ENCODE data around the gene ADAMTS6.

The ADAMTS6 gene

DNA sequence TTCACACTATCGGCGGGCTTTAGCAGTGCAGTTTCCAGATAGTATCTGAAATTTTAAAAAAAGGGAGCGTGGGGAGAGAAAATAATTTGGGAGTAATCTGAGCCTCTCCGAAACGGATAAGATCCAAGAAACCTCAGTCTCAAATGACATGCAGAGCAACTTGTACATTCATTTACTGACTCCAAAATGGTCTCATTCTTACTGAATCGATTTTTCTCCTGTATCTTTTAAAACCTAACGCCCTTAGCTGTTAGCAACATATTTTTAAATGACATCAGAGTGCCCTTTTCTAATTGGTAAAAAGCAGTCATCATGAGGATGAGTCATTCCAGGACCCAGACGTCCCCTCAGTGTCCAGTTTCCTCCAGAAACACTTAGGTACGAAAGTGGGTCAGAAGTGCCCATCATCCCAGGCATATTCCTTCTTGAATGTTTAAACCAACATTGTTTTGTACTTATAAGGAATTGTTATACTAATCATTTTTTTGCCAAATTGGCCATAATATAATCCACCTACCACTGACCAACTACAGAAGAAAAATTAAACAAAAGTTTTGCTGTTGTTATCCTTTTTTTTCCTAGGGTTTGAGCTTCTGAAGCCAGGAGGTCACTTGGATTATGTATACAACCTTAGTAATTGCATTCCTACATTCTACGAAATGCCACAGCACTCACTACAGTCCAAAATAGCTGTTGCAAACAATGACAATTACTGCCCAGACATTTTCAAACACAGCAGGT is 354.4 kb downstream of the ADAMTS6 start:
- peak overlapping the region in 2 of 21 experiments; percentile 36 to 56 for H3K27ac ChIP-seq
- no peak overlapping the region for H3K4me3 ChIP-seq

DNA sequence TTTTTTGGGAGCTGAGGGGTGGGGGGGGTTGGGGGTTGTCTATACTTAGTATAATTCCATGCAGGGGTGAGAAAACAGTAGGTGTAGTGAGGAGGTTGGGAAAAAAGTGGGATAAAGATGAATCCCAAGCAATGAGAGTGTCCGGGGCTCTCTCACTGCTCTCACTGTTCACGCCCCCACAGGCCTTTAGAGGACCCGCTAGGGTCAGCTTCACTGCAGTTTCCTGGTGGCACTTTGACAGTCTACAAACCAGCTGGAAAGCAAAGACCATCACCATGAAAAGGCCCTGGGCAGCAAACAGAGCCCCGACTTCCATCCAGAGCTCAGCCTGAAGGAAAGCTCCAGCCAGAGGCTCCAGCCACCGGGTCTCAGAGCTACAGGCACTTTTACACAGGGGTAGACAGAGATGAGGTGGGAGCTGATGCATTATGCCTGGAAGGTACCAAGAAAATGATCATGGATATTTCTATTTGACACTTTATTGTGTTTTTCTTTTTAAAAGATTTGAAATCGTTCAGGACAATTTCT is 355.1 kb downstream of the ADAMTS6 start:
- Histone ChIP-seq H3K27ac (peak overlapping the region in 3 of 21 experiments; percentile 36 to 56 (median 54)), H3K4me3 (no peak overlapping the region)

DNA sequence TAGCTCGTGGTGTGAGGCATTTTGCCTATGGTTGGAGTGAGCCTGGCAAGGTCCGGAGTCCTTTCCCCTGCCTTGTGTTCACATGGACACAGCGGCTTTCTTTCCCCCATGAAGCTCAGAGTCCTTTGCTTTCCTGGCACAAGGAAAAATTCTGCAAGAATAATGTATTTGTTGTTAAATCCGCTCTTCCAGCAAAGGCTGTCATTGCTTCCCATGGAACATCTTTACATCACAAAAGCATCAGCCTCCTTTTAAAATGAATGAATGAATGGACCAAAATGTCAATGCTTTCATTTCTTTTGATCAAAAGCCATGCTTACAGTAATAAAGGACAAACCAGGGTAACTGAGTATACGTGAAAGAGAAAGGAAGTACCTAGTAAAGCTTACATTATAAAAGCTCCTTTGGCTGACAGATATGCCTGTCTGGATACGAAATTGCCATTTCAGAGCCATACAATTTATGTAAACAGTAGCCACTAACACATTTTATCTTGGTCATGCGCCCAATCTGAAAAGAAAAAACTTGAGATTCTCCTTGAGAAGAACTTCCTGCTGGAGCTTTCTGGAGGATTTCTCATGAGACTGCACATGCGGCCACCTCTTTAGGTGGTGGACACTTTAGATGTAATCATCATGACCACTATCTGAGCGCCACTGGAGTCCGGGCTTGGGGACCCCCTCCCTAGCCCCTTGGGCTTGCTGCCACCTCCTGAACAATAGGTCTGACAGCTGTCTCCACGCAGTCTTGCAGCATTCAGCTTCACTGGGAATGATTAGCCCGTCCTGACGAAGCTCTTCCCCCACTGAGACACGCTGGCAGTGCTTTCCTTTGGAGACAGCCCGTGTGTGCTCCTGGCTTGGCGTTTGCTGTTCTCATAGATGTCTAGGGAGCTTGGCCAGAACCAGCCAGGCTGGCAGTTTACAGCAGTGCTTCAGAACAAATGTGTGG is 355.9 kb downstream of the ADAMTS6 start:
- Histone ChIP-seq H3K4me3 (no peak overlapping the region), H3K27ac (peak overlapping the region in 4 of 21 experiments; percentile 7 to 56 (median 45))

DNA sequence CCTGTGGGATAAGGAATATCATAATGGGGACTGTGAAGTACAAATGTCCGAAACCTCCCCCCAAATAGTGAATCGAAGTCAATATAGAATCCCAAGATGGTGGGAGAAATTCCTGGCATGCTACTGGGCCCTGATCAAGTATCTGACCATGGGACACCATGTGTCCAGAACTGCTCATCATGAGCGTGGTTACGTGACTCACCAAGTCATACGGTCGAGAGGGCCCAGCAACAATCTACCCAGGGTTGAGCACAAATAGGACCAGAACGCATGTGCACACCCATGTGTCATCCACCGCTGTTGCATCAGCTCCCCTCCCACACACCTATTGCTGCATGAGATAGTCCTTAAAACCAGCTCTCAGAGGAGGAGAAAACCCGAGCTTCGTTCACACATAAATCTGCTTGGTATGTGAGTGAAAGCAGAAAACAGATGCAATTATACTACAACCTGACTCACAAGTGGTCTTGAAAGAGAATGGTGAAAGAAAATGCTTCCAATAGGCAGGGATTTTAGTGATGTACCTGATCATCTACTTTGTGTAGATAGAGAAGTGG is 359.8 kb downstream of the ADAMTS6 start:
- no peak overlapping the region for H3K27ac ChIP-seq
- no peak overlapping the region for H3K4me3 ChIP-seq

DNA sequence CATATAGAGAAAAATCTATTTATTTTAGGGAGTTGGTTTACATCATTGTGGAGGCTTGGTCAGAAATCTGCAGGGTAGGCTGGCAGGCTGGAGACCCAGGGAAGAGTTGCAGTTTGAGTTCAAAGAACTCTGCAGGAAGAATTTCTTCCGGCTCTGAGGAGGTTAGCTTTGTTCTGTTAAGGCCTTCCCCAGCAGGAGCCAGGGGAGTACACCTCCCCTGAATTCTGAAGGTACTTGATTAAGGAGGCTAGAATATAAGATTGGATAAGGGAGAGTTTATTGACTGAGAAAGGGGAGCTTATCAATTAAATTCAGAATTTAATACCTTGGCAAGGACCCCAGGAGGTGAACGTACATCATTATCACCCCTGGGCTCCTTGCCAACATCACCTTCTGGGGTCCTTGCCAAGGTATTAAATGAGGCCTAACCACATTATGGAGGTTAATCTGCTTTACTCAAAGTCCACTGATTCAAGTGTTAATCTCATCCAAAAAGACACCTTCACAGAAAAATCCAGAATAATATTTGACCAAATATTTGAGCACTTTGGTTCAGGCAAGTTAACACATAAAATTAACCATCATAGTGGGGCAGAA is 361.3 kb downstream of the ADAMTS6 start:
- H3K27ac ChIP-seq: no peak overlapping the region
- no peak overlapping the region for H3K4me3 ChIP-seq

DNA sequence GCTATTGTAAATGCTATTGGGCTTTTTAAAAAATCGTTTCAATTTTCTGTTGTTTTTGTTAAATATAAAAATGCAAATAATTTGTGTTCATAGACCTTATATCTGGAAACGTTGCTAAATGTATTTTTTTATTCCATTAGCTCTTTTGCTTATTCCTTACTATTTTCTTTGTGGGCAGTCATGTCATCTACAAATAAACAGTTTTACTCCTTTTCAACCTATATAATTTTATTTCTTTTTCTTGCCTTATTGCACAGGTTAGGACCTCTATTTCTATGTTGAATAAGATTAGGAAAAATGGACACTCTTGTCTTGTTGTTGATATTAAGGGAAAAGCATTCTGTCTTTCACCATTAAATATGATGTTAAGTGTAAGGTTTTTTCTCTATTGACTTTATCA is 364.2 kb downstream of the ADAMTS6 start:
- Histone ChIP-seq H3K27ac (no peak overlapping the region), H3K4me3 (no peak overlapping the region)

DNA sequence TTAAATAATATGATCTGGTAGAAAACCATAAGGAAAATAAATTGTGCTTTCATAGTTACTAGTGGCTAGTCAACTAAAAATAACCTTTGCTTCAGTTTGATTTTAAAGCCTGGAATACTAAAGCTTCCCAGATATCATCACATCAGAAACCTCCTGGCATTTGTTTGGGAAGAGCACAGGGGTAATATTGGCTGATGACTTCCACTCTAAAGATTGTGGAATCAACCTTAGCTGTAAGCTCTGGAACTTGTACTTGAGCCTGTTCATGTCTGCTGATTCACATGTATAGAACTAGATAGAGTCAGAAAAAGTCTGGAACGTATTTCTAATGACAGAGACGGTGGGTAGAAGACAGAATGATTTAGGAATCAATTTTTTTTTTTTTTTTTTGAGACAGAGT is 367.9 kb downstream of the ADAMTS6 start:
- Histone ChIP-seq H3K4me3 (no peak overlapping the region), H3K27ac (no peak overlapping the region)

DNA sequence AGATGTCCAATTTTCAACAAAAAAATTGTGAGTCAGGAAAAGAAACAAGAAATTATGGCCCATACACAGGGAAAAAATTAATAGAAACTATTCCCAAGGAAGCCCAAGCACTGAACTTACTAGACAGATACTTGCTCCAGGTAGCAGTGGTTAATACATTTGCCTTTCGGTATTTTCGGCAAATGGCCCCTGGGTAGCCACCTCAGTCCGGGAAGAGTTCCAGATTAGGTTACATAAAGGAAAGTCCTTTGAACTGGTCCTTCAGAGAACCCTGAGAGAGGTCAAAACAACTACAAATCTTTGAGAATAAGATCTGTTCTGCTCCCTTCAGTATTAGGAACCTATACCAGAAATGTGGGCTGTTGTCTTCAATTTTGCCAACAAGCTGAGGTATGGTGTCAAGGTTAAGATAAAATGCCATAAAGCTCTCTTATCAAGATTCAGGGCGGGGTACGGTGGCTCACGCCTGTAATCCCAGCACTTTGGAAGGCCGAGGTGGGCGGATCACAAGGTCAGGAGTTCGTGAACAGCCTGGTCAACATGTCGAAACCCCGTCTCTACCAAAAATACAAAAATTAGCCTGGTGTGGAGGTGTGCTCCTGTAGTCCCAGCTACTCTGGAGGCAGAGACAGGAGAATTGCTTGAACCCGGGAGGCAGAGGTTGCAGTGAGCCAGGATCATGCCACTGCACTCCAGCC is 369.6 kb downstream of the ADAMTS6 start:
- Histone ChIP-seq H3K4me3 (no peak overlapping the region), H3K27ac (no peak overlapping the region)

DNA sequence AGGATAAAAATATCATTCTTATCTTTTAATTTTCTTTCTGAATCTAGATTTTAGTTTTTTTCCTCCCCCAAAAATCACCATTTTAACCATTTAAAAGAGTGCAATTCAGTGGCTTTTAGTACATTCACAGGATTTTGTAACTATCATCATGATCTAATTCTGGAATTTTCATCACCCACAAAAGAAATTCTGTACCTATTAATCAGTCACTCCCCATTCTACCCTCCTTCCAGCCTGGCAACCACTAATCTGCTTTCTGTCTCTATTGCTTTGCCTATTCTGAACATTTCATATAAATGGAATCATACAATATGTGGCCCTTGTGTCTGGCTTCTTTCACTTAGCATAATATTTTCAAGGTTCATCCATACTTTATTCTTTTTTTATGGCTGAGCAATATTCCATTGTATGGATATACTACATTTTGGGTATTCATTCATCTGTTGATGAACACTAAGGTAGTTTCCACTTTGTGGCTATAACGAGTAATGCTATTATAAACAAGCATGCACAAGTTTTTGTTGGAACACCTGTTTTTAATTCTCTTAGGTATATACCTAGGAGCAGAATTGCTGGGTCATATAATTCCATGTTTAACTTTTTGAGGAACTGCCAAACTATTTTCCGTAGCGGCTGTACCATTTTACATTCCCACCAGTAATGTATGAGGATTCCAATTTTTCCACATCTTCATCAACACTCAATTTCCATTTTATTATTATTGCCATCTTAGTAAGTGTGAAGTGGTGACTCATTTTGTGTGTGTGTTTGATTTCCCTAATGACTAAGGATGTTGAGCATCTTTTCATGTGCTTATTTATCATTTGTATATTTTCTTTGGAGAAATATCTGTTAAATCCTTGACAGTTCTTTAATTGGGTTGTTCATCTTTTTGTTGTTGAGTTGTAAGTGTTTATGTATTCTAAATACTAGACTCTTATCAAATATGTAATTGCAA is 372.7 kb downstream of the ADAMTS6 start:
- H3K27ac ChIP-seq: no peak overlapping the region
- no peak overlapping the region for H3K4me3 ChIP-seq

DNA sequence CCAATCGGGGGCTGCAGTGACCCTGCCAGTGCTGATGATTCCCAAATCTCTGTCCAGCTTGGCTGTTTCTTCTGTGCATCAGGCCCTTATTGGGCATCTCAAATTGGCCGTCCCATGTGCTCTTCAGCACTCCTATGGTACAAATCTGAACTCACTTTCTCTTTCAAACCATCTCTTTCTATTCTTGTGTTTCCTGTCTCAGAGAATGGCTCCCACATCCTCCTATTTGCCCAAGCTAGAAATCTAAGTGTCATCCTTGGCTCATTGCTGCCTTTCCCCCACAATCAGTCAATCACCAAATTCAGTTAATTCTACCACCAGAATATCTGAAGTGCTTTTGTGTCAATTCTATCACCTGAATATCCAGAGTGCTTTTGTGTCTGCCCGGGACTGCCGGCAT is 376.4 kb downstream of the ADAMTS6 start:
- peak overlapping the region in 1 of 21 experiments; percentile 45 for H3K27ac ChIP-seq
- H3K4me3 ChIP-seq: no peak overlapping the region

DNA sequence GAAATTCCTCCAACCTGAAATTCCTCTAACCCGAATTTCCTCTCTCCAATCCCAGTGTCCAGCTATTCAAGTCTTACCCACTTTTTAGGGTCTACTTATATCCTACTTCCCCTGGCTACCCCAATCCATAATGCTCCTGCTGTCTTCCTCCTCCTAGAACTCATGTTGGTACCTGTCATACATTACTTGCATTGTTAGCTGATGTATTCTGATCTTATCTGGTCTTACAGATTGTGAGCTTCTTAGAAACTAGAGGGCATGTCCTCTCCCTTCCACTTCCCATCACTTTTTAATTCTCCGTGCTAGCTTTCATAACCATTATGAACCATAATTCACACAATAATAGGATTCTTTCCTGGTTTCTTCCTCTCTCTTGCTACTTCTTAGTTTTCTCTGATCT is 376.9 kb downstream of the ADAMTS6 start:
- H3K27ac ChIP-seq: peak overlapping the region in 2 of 21 experiments; percentile 47 to 51

DNA sequence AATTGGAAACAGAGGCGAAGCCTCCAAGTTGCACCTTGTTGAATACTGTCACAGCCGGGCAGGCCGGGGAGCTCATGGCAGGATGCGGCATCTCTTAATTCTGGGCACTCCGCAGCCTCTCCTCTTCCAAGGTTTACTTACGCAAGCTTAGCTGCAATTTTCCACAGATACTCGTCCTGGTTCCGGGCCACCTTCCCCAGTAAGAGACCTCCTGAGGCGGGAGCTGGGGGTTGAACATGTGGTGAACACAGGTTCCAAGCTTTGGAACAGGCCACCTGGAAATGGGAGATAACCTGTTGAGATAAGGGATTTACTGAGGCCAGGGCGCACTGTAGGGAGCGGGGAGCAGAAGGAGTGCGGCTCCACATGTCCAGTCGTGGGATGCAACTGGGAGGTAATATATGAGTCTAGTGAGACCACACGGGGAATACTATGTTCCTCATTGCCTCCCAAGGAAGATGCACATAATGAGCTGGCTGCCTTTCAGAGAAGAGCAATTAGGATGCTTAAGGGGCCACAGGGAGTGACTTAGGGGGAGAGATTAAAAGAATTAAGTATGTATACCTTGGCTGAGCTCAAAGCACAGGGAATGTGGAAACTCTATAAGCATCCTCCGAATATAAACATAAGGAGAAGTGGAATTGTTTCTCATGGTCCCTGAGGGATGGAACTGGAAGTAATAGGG is 377.8 kb downstream of the ADAMTS6 start:
- peak overlapping the region in 10 of 21 experiments; percentile 73 to 94 (median 86) for H3K27ac ChIP-seq
- peak overlapping the region in 6 of 7 experiments; percentile 45 to 62 (median 49) for H3K4me3 ChIP-seq

More for the DNA sequence above, 376.9 kb downstream of the ADAMTS6 start:
- no peak overlapping the region for H3K4me3 ChIP-seq

DNA sequence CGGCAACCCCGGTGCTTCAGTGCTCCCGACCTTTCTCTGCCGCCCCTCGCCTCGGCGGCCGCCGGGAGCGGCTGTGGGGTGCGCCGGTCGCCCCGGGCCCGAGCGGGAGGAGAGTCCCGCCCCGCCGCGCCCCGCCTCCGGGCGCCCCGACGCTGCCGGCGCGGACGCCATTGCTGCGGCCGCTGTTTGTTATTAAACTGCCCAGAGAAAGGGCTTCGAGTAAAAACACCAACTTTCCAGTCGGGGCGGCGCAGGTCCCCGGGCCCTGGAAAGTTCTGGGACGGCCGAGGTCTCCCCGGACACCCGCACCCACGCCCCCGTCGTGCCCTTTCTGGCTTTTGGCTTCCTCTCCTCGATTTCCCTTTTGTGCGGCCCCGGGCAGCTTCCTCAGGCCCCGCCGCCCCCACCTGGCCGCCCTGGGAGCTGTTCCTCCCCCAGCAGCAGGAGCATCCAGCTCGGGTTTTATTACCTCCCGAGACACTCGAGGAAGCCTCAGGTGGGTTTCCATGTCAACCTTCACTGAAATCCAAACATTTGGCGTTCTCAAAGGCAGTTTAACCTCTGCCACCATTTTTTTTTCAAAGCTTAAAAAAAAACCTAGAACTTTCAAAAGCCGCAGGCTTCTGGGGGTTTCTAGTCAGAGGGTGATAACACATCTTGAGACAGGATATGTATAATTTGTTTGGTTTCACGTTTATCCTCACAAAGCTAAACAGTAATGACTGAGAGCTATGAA is 378.6 kb downstream of the ADAMTS6 start:
- Histone ChIP-seq H3K4me3 (peak overlapping the region; percentile 43 to 62 (median 48)), H3K27ac (peak overlapping the region in 20 of 21 experiments; percentile 47 to 94 (median 84))

DNA sequence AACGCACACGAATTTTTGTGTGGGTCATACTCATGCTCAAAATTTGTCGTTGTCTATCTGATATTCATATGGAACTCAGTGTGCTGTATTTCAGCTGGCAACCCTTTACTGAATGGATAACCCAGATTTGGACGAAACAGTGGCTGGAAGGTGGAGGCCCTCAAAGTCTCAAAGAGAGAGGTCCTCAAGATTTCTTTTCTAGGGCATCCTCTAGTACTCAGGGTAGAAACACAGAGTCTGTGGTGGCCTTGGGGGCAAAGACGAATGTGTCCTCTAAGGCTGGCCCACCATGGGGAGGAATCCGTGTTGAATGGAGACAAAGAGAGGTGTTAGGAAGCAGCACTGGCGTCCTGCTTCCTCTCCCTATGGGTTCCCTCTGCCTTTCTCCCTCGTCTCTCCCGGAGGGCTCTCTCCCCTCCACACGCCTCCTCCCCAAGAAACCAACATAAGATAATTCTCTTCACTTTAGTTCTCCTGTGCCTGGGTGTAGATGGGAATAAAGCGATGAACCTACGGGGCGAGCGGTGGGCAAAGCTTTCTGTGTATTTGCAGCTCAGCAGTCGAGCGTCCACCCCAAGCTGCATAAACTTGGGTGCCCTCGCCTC is 379.2 kb downstream of the ADAMTS6 start:
- Histone ChIP-seq H3K27ac (peak overlapping the region in 20 of 21 experiments; percentile 47 to 94 (median 84)), H3K4me3 (peak overlapping the region; percentile 43 to 62 (median 48))

DNA sequence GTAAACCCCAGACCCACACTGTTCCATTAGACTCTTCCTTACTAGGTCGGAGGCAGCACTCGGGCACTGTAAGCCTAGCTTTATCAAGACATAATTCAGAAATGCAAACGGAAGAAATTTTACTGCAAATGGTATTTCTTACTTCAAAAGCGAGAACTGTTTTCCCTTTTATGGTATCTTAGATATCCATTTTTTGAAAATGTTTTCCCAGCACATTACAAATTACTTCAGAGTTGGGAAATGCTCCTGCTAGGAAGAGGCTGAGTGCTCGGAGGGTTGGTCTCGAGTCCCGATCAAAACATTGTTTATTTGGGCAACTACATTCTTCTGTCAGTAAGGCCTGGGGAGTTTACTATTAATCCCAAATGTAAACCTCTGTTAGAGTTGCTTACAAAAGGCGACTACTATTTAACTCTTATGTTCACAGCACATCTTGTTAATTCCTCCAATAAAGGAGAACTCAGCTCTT is 380.1 kb downstream of the ADAMTS6 start:
- Histone ChIP-seq H3K4me3 (no peak overlapping the region), H3K27ac (peak overlapping the region in 2 of 21 experiments; percentile 87 to 93)

All from skin epidermis (tissue), 12 donors.